NCI-H2227 (cell line): ENCODE results near the gene MYORG.
"Not testable (repeated sequence)": the region's sequence is repeated elsewhere in the genome, so short reads cannot be mapped to it uniquely, and the experiment has no call there.

Experiments used
- DNase-seq: peaks from one replicate; lab custom pipeline; 2025; ENCODE audit not compliant: unreplicated experiment; lab: John Stamatoyannopoulos, UW

The MYORG gene

DNA sequence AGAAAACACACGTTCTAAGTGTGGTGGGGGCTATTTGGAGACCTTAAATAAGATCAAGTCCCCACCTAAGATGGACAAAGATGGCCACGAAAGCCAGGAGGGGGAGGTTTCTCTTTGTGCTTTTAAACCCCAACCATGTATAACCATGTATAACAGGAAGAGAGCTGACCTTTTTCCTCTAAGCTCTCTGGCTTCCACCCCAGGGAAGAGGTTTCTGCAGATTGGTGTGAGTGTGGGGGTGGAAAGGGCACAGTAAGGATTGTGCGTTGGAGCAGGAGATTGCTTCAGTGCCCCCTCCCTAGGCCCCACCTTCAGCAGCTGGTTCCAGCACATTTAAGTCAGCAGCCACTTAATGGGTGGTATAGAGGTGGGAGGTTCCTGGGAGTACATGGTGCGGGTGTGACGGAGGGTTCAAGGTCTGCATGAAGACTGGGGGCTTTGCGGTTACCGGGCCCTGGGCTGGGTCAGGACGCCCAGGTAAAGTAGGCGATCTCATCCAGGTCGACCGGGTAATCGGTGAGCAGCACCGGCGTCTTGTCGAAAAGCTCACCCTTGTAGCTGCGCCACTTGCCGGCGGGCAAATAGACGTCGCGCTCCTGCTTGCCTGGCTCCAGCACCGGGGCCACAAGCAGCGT is 6.2 kb downstream of the MYORG start:
- DNase-seq, result no peak

DNA sequence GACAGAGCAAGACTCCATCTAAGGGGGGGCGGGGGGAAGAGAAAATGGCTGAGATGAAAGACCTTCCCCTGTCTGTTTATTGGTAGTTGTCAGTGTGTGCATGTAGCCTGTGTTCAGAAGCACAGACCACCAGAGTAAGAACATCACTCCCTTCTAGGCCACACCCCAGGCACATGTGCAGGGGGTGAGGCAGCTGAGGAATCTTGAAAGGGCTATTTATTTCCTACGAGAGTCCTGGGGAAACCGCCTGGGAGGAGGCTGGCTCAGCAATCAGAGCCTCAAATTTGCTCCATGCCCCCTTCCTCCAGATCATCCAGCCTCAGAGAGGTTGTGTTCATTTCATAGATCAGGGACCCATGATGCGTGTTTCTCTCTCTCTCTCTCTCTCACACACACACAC is 7.1 kb downstream of the MYORG start:
- no peak for DNase-seq

DNA sequence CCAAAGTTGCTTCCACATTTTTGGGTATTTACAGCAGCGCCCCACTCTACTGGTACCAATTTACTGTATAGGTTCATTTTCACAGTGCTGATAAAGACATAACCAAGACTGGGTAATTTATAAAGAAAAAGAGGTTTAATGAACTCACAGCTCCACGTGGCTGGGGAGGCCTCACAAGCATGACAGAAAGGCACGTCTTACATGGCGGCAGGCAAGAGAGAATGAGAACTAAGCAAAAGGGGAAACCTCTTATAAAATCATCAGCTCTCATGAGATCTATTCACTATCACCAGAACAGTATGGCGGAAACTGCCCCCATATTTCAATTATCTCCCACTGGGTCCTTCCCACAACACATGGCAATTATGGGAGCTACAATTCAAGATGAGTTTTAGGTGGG is 7.9 kb downstream of the MYORG start:
- DNase-seq, result not testable (repeated sequence)

DNA sequence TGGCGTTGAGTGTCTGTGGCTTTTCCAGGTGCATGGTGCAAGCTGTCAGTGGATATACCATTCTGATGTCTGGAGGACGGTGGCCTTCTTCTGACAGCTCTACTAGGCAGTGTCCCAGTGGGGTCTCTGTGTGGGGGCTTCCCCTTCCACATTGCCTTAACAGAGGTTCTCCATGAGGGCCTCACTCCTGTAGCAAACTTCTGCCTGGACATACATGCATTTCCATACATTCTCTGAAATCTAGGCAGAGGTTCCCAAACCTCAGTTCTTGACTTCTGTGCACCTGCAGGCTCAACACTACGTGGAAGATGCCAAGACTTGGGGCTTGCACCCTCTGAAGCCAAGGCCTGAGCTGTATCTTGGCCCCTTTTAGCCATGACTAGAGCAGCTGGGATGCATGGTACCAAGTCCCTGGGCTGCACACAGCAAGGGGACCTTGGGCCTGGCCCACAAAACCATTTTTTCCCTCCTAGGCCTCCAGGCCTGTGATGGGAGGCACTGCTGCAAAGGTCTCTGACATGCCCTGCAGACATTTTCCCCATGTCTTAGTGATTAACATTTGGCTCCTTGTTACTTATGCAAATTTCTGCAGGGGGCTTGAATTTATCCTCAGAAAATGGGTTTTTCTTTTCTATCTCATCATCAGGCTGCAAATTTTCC is 8.8 kb downstream of the MYORG start:
- DNase-seq, result not testable (repeated sequence)

DNA sequence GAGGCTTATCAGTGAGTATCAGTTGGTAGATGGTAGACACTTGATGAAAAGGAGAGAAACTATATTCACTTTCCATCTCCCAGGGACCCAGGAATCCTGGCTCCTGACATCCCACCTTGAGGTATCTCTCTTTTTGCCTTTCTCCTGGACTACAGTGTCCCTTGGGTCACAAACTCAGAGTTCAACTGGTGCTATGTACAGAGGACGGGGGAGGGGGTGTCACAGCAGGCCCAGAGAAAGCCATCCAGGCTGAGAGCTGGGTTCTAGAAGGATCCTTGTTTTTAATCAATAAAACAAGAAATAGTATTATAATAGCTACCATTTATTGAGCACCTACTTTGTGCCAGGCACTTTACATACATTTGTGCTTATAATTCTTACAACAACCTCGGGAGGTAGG is 10.3 kb downstream of the MYORG start:
- no peak for DNase-seq

DNA sequence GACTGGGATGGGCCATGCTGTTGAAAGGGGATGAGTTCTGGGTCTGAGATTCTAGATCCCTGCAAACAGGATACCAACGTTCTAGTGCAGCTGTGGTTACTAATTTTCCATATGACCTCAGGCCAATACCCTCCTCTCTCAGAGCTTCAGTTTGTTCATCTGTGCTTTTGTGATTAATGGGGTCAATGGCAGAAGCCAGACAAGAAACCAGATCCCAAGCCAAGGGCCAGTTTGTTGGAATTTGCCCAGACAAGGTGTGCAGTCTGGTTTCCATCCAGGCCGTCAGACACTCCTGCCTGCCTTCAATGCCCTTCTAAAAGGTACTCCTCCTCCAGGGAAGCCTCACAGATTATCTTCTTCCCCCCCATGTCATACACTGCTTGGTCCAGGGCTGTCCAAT is 11.4 kb downstream of the MYORG start:
- DNase-seq, result no peak

DNA sequence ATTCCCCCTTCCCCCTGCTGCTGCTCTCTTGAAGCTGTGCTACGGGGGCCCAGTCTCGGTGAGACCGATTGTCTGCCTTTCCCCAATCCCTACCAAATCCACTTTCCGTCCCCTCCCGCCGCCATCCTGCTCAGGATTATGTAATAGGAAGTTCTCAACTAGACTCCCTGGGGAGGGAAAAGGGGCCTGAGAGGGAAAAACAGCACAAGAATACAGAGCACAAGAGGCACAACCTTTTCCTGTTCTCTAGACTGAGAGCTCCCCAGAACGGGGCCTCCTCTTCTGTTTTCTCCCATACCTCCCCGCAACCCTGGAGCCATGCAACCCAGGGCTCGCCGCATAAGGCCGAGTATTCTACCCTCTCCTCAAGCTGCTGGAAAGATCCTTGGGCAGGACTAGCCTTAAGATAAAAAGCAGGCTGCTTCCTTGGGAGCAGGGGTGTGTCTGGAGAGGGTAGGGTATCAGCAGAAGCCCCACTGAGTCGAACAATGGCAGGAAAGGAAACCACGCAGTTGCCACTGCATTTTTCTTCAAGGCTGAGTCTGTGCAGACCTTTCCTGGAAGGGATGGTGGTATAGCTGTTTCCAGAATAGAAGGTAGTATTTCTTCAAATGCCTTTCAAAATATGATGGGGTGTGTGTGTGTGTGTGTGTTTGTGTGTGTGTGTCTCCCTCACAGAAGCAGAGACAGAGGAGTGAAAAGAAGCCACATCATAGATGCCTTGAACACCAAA is 12.9 kb downstream of the MYORG start:
- peak; percentile 23 for DNase-seq

DNA sequence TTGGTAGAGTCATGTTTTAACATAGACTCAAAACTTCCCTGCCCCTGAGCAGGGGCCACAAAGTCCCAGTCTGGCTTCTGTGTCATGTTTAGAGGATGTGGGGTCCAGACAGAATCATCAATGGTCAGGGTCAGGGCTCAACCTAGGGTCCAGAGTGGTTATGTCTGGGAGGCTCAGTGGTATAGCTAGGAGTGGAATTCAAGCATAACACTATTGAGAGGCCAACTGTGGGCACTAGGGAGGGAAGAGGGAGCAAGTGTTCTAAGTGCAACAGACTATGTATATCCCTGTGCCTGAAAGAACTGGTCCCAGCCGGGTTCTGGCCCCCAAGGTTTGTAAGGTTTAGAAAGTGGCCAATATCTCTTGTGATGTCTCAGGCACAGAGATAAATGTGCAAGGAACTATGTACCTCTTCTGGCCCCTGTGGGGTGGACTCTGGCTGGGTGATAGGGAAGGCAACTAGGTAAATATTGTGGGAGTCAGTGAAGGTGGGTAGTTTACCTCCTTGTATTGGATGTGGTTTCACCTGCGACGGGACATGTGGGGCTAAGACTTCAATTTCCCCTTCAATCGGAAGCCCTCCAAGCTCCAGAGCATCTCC is 14.0 kb downstream of the MYORG start:
- DNase-seq, result no peak

DNA sequence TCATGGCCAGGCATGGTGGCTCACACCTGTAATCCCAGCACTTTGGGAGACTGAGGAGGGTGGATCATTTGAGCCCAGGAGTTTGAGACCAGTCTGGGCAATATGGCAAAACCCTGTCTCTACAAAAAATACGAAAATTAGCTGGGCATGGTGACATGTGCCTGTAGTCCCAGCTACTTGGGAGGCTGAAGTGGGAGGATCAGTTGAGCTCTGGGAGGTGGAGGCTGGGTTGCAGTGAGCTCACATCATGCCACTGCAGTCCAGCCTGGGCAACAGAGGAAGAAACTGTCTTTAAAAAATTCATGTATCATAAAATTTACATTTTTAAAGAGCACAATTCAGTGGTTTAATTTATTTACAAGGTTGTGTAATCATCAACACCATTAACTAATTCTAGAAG is 23.7 kb downstream of the MYORG start:
- DNase-seq, result not testable (repeated sequence)

DNA sequence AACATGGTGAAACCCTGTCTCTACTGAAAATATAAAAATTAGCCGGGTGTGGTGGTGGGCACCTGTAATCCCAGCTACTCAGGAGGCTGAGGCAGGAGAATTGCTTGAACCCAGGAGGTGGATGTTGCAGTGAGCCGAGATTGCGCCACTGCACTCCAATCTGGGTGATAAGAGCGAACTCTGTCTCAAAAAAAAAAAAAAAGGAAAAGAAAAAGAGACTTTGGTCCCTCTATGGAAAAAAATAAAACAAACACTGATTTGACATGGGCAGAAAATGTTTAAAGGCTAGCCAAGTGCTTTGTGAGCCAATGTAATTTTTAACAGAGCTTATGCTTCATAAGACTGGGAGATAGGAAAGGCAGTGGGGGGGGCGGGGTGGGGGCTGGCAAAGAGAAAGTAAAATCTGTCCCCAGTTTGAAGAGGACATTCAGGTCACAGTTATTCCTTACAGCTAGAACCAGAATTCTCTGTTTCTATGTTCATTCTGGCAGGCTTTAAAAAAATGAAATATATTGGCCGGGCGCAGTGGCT is 24.5 kb downstream of the MYORG start:
- not testable (repeated sequence) for DNase-seq

DNA sequence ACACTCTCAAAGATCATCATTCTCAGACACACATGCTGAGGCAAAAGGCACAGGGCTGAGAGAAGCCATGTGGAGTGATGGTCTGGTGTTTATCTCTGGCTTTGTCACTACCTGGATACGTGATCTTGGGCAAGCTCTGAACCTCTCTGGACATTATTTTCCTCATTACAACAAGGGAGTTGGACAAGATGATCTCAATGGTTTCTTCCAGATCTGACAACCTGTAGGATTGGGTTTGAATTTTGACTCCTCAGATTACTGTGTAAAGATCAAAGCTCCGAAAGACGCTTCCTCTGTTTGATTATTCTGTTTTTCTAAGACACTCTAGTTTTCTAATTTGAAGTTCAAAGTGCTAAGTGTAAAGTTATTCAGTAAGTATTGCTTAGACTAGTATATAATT is 27.4 kb downstream of the MYORG start:
- no peak for DNase-seq

DNA sequence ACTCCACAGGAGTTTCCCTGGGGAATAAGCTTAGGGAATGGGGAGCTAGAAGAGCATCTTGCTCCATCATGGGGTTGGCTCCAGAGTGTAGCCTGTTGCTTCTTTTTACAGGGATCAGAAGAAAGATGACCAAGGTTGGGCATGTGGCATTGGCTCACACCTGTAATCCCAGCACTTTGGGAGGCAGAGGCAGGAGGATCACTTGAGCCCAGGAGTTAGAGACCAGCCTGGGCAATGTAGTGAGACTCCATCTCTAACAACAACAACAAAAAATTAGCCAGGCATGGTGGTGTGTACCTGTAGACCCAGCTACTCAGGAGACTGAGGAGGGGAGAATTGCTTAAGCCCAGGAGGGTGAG is 28.9 kb downstream of the MYORG start:
- no peak for DNase-seq

DNA sequence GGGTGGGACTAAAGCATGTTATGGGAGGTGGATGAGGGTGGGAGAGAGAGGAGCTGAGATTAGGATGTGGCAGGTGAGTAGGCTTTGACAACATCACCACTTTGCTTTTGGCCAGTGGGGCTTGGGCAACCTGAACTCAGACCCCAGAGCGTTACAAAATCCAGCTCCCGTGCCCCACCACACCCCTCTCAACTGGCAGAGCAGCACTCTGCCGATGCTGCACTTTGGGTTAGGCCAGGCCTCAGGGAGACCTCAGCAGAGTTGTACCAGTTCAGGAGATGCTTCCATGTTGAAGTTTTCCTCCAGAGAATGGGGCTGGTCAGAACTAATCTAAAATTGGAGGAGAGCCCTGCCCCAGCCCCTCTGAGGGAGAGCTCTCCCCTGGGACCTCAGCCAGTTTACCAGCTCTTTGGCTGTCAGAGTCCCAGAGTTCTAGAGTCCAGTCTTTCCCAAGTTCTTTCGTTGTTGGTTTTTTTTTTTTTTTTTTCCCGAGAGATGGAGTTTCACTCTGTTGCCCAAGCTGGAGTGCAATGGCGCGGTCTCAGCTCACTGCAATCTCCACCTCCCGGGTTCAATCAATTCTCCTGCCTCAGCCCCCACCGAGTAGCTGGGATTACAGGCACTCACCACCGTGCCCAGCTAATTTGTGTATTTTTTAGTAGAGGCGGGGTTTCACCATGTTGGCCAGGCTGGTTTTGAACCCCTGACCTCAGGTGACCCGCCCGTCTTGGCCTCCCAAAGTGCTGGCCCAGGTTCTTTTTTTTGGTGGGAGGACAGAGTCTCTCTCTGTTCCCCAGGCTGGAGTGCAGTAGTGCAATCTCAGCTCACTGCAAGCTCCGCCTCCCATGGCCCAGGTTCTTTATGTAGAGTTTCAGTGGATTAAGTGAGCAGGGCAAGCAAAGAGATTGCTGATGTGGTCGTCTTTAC is 29.6 kb downstream of the MYORG start:
- DNase-seq, result no peak

DNA sequence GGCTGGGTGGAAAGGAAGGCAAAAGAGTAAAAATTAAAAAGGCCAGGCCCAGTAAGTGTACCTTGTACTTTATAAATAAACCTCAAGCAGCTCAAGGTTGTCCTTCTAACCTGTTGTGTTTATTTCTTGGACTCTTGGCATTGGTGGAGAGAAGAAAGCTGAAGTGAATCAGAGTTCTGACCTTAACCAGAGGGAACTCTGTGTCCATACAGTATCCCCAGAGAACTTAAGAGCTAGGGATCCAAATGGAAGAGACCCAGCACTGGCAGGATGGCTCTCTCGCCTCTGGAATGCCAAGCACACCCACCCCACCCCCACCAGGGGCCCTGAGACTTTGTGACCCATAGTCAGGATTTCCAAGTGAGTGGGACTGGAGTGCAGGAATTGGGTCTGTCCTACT is 33.1 kb downstream of the MYORG start:
- no peak for DNase-seq

DNA sequence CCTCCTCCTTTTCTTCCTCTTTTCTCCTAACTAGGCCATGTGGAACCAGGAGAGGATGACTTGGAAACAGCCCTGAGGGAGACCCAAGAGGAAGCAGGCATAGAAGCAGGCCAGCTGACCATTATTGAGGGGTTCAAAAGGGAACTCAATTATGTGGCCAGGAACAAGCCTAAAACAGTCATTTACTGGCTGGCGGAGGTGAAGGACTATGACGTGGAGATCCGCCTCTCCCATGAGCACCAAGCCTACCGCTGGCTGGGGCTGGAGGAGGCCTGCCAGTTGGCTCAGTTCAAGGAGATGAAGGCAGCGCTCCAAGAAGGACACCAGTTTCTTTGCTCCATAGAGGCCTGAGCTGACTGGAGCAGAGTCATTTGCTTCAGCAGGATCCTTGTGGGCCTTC is 33.6 kb downstream of the MYORG start:
- no peak for DNase-seq

DNA sequence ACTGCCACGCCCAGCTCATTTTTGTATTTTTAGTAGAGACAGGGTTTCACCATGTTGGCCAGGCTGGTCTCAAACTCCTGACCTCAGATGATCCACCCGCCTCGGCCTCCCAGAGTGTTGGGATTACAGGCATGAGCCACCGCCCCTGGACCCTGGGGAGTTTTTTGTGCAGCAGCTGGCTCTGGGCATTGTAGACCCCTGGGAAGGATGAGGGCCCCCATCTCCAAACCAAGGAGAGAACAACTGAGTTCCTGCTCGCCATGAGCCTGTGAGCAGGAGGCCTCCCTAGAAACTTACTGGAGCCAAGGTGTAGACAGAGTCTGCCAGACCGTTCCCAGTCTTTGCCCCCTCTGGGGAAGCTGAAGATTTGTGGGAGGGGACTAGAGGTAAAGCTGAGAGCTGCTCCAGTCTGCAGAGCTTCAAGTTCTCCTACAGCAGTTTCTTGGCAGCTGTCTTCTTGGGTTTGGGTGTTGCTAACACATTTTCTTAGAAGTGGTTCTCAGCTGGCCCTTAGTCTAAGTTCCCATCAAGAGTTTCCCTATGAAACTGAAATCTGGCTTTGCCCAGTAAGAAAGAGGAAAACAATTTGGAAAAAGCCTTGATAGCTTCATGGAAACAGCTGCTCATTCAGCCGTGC is 34.9 kb downstream of the MYORG start:
- no peak for DNase-seq

DNA sequence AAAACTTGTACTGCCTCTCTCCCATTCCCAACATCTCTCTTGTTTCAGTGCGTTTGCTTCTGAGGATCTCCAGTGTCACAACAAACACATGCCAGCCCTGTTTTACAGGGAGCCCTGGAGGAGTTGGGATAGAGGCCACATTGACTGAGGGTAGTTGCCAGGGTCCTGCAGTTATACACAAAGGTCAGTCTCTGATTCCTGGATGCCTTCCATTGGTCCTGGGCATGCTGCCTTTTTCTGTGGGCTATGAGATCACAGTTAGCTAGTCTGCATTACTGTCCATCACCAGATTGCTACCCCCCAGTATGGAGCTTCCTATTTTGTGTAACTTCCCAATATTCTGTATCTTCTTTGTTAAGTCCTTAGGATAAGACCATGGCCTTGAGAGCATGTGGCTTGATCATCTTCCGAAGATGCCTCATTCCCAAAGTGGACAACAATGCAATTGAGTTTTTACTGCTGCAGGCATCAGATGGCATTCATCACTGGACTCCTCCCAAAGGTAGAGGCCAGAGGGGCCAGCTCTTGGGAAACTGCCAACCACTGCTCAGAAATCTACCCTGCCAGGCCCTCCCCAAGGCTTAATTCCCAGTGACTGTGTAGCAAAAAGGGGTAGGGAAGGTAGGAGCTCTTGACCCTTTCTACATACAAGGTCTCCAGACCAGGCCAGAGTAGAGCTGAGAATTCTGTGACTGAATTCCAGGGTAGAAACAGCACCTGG is 37.9 kb downstream of the MYORG start:
- DNase-seq, result no peak

DNA sequence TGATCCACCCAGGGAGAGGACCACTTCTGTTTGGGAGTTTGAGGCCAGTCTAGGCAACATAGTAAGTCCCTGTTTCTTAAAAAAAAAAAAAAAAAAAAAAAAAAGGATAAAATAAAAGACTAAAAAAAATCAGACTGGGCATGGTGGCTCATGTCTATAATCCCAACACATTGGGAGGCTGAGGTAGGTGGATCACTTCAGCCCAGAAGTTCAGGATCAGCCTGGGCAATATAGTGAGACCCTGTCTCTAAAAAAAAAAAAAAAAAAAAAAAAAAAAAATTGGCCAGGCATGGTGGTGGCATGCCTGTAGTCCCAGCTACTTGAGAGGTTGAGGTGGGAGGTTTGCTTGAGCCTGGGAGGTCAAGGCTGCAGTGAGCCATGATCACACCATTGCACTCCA is 38.6 kb downstream of the MYORG start:
- not testable (repeated sequence) for DNase-seq

DNA sequence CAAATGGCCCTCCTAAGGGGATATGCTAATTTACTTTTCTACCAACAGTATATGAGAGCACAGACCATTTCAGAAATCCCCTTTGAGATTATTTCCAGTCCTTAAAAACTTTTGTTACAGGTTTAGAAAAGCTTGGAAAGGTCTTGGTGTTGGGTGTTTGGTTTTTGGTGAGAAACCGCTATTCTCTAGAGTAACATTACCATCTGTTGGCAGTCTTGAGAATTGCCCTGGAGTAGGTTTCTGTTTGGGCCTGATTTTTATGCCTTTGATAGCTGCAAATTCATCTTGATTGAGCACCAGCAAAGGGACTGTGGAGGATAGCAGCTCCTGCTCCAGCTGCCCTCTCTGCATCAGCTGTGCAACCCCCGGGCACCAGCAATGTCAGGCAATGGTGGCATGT is 39.3 kb downstream of the MYORG start:
- no peak for DNase-seq

DNA sequence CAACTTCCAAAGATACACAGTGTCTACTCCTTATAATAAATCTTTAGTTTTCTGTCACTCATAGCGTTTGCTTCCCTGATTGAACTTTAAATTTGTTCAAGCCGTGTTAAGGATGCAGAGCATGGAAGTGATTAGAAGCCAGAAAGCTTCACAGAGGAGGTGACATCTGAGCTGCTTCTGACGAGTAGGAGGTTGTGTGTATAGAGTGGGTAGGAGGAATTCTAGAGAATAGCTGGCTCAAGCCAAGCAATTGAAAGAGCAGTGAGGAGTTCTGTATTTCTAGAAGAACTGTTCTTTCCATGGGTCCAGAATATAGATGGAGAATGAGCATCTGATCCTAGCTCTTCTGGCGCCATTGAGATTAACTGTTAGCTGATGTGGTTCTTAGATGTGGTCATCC is 41.3 kb downstream of the MYORG start:
- DNase-seq, result no peak
